ENCODE measurements around the gene GPR135.

The GPR135 gene

DNA sequence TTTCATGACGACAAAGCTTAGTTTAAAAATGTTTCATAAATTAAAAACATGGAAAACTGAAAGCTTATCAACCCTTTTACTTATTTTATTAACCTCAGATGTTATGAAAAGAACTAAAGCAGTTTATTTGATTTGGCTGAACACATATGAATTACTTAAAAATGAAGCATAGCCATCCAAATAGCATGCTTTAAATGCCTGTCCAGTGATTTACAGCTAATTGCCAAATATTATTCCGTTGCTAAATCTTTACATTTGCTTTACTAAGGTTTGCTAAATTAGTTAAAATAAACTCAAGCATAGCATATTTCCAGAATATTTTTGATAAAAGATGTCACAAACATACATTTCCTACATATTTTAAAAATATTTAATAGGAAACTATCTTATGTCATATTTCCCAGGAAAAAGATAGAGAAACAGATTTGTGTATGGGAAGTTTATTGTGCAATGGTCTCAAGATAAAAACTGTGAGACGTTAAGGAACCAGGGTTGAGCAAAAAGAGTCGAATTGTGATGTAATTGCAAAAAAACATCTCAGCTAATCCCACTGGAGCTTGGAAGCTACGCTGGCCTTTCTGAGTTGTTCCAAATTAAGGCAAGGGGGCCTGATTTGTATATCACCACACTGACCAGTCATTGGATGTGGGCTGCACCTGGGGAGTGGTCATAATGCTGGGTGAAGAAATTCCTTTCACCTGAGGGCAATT, 25.8 kb downstream of the GPR135 start:
- Histone ChIP-seq H3K9ac (ENCODE audit: low read length in 2 of 2) (no peak overlapping the region), H3K4me1 (ENCODE audit: control insufficient read depth, insufficient read depth, low read length) (peaks cover 2% of the 10 kb centered on the region), H3K4me3 (ENCODE audit: low read length in 2 of 2) (no peak overlapping the region), H3K27ac (ENCODE audit: low read length) (no peak overlapping the region), H3K36me3 (ENCODE audit: control insufficient read depth in 2 of 2, insufficient read depth in 2 of 2, low read length in 2 of 2) (no peaks in the 10 kb centered on the region), H3K27me3 (ENCODE audit: control insufficient read depth in 1 of 2, insufficient read depth in 2 of 2, low read length in 2 of 2) (no peaks in the 10 kb centered on the region), H3K9me3 (ENCODE audit: control insufficient read depth in 2 of 2, low read length in 2 of 2) (no peaks in the 10 kb centered on the region)

DNA sequence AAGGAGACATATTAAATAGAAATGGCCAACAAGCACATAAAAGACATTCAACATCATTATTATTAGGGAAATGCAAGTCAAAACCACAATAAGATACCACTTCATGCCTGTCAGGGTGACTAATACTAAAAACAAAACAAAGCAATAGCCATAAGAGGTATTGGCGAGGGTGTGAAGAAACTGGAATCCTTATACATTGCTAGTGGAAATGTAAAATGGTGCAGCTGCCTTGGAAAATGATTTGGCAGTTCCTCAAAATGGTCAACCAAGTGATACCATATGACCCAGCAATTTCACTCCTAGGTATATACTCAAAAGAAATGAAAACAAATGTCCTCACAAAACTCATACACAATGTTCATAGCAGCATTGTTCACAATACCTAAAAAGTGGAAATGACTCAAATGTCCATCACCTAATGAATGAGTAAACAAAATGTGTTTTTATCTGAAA, 27.0 kb downstream of the GPR135 start:
- H3K4me3 ChIP-seq (ENCODE audit: low read length in 2 of 2), result no peak overlapping the region
- no peaks in the 10 kb centered on the region for H3K9me3 ChIP-seq (ENCODE audit: control insufficient read depth in 2 of 2, low read length in 2 of 2)
- H3K36me3 ChIP-seq (ENCODE audit: control insufficient read depth in 2 of 2, insufficient read depth in 2 of 2, low read length in 2 of 2), result no peaks in the 10 kb centered on the region
- H3K4me1 ChIP-seq (ENCODE audit: control insufficient read depth, insufficient read depth, low read length), result no peaks in the 10 kb centered on the region
- H3K9ac ChIP-seq (ENCODE audit: low read length in 2 of 2), result no peak overlapping the region
- H3K27ac ChIP-seq (ENCODE audit: low read length), result no peak overlapping the region
- no peaks in the 10 kb centered on the region for H3K27me3 ChIP-seq (ENCODE audit: control insufficient read depth in 1 of 2, insufficient read depth in 2 of 2, low read length in 2 of 2)

DNA sequence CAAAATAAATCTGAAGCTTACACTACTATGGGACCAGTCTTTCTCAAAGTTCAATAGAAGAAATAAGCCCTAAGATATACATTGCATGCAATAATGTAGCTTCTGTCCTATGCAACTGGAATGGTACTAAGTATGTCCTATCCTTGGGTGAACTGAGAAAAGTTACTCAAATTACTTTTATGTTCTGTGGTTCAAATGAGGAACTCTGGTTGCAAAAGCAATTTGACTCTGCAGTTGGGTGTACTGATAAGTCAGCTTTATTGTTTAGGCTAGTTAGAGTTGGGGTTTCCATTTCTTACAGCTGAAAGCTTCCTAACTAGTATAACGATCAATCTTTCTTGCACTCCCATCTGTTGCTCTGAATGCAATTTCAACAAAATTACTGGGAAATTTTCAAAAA, 29.2 kb downstream of the GPR135 start:
- H3K9me3 ChIP-seq (ENCODE audit: control insufficient read depth in 2 of 2, low read length in 2 of 2), result no peaks in the 10 kb centered on the region
- H3K4me1 ChIP-seq (ENCODE audit: control insufficient read depth, insufficient read depth, low read length), result no peaks in the 10 kb centered on the region
- no peak overlapping the region for H3K9ac ChIP-seq (ENCODE audit: low read length in 2 of 2)
- H3K36me3 ChIP-seq (ENCODE audit: control insufficient read depth in 2 of 2, insufficient read depth in 2 of 2, low read length in 2 of 2), result no peaks in the 10 kb centered on the region
- no peak overlapping the region for H3K4me3 ChIP-seq (ENCODE audit: low read length in 2 of 2)
- H3K27me3 ChIP-seq (ENCODE audit: control insufficient read depth in 1 of 2, insufficient read depth in 2 of 2, low read length in 2 of 2), result no peaks in the 10 kb centered on the region
- no peak overlapping the region for H3K27ac ChIP-seq (ENCODE audit: low read length)

DNA sequence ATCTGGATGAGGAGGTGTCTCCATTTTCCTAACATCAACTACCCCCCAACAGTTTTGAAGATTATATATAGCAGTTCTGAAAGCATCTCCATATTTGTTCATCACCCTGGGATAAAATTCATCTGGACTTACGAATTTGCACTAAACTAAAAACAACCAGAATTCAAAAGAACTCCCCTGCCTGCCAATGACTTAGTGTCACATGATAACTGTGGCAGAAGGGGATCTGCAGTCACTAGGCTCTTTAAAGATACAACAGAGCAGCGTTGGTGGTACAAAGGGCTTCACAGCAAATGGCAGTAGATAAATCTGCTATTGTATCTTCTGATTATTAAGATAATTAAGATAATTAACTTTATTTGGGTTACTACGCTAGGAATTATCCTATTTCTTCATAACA, 30.1 kb downstream of the GPR135 start:
- Histone ChIP-seq H3K4me1 (ENCODE audit: control insufficient read depth, insufficient read depth, low read length) (peaks cover 1% of the 10 kb centered on the region), H3K9me3 (ENCODE audit: control insufficient read depth in 2 of 2, low read length in 2 of 2) (no peaks in the 10 kb centered on the region), H3K36me3 (ENCODE audit: control insufficient read depth in 2 of 2, insufficient read depth in 2 of 2, low read length in 2 of 2) (no peaks in the 10 kb centered on the region), H3K4me3 (ENCODE audit: low read length in 2 of 2) (no peak overlapping the region), H3K9ac (ENCODE audit: low read length in 2 of 2) (no peak overlapping the region), H3K27ac (ENCODE audit: low read length) (no peak overlapping the region), H3K27me3 (ENCODE audit: control insufficient read depth in 1 of 2, insufficient read depth in 2 of 2, low read length in 2 of 2) (no peaks in the 10 kb centered on the region)

DNA sequence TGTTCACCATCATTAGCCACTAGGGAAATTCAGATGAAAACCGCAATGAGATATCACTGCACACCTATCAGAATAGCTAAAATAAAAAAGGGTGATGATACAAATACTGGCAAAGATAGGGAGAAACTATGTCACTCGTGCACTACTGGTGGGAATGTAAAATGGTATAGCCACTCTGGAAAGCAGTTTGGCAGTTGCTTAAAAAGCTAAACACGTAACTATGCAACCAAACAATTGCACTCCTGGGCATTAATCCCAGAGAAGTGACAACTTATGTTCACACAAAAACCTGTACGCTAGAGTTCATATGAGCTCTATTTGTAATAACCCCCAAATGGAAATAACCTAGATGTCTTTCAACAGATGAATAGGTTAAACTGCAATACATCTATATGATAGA, 35.4 kb downstream of the GPR135 start:
- H3K27me3 ChIP-seq (ENCODE audit: control insufficient read depth in 1 of 2, insufficient read depth in 2 of 2, low read length in 2 of 2), result no peaks in the 10 kb centered on the region

DNA sequence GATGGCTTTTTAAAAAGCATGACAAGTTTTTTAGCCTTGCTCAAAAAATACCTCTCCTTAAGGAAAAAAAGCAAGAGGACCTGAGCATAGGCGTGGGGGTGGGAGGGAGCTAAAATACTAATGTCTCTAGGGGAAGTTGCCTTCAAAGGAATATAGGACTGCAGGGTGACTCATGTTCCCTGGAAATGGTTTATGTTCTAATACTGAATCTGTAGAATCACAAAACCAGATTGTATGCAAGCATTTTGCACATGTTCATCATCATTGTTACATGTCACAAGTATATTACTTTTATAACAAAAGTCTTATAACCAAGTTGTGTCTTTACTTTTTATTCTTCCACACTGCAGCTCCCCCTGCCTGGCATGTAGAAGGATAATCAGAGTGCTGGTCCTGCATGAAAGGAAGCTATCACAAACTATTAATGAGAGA, 36.6 kb downstream of the GPR135 start:
- peaks cover 32% of the 10 kb centered on the region for H3K4me1 ChIP-seq (ENCODE audit: control insufficient read depth, insufficient read depth, low read length)
- no peaks in the 10 kb centered on the region for H3K36me3 ChIP-seq (ENCODE audit: control insufficient read depth in 2 of 2, insufficient read depth in 2 of 2, low read length in 2 of 2)
- H3K27ac ChIP-seq (ENCODE audit: low read length), result peak overlapping the region; percentile 86
- H3K4me3 ChIP-seq (ENCODE audit: low read length in 2 of 2), result no peak overlapping the region
- no peaks in the 10 kb centered on the region for H3K9me3 ChIP-seq (ENCODE audit: control insufficient read depth in 2 of 2, low read length in 2 of 2)
- H3K27me3 ChIP-seq (ENCODE audit: control insufficient read depth in 1 of 2, insufficient read depth in 2 of 2, low read length in 2 of 2), result no peaks in the 10 kb centered on the region
- H3K9ac ChIP-seq (ENCODE audit: low read length in 2 of 2), result no peak overlapping the region

More for the DNA sequence above, 35.4 kb downstream of the GPR135 start:
- Histone ChIP-seq H3K4me3 (ENCODE audit: low read length in 2 of 2) (no peak overlapping the region), H3K9ac (ENCODE audit: low read length in 2 of 2) (no peak overlapping the region), H3K9me3 (ENCODE audit: control insufficient read depth in 2 of 2, low read length in 2 of 2) (no peaks in the 10 kb centered on the region), H3K4me1 (ENCODE audit: control insufficient read depth, insufficient read depth, low read length) (peaks cover 32% of the 10 kb centered on the region), H3K36me3 (ENCODE audit: control insufficient read depth in 2 of 2, insufficient read depth in 2 of 2, low read length in 2 of 2) (no peaks in the 10 kb centered on the region), H3K27ac (ENCODE audit: low read length) (peak overlapping the region; percentile 37)

DNA sequence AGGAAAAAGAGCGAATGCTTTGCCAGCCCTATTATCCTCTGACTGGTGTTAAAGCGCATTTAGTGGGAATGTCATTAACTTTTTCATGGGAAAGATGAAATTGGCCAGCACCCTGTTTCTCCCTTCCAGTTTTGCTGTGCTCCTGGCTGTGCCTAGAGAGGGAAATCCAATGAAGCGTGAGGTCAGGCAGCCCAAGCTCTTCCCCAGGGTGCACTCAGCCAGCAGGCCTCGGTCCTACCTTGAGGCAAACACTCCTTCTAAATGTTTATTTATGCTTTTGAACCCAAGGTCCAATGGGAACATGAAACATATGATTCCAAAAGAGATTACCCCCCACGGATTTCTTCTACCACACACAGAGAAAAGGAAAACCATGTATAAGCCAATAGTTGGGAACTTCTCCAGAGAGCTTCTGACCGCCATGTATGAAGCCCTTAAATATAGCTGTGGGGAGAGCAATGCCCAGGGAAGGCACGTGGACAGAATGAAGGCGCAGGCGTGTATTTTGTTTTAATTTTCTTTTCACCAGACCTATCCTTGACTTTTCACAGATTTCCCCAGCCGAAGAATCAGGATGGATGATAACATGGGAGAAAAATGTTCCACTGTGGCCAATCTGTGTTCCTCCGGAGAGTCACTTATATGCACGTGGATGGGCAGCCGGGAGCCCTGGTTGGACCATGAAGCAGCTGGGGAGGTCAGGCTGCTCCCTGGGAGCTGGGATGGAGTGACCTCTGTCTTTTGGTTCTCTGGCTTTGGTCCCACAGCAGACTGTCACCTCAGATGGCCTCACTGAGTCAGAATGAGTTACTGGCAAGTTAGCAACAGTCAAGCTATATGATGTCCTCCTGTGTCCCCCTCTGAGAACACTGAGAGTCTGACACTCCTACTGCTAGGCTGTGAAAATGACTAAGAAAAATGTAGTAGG, 37.3 kb downstream of the GPR135 start:
- H3K27me3 ChIP-seq (ENCODE audit: control insufficient read depth in 1 of 2, insufficient read depth in 2 of 2, low read length in 2 of 2), result no peaks in the 10 kb centered on the region
- peak overlapping the region; percentile 86 for H3K27ac ChIP-seq (ENCODE audit: low read length)
- H3K9ac ChIP-seq (ENCODE audit: low read length in 2 of 2), result peak overlapping the region in 1 of 2 donors; percentile 6
- no peaks in the 10 kb centered on the region for H3K36me3 ChIP-seq (ENCODE audit: control insufficient read depth in 2 of 2, insufficient read depth in 2 of 2, low read length in 2 of 2)
- H3K4me3 ChIP-seq (ENCODE audit: low read length in 2 of 2), result peak overlapping the region in 1 of 2 donors; percentile 9
- H3K4me1 ChIP-seq (ENCODE audit: control insufficient read depth, insufficient read depth, low read length), result peaks cover 32% of the 10 kb centered on the region
- H3K9me3 ChIP-seq (ENCODE audit: control insufficient read depth in 2 of 2, low read length in 2 of 2), result no peaks in the 10 kb centered on the region

DNA sequence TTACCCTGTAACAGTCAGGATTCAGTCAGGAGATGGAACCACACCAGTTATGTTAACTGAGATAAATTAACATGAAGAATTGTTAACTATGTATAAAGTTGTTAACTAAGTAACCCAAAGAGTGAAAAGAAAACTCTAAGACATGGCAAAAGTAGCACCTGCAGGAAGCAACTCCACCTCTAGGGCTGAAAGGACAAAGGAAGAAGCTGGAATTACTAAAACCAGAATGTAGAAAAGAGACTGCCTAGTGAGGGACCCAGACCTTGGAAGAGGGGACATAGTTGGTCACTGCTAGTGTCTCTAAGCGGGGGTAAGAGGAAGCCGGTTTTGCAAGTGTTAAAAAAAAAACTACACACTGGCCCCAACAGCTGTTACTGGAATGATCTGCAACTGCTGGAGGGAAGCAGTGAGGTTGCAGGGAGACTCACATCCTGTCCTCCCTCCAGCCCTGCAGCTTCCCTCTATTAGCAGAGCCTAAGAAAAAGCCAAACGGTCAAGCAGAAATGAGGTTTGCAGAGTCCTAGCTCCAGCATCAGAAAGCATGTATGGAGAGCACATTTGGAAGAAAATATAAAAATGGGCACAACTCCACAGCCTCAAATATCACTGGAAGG, 39.8 kb downstream of the GPR135 start:
- no peaks in the 10 kb centered on the region for H3K9me3 ChIP-seq (ENCODE audit: control insufficient read depth in 2 of 2, low read length in 2 of 2)
- no peaks in the 10 kb centered on the region for H3K27me3 ChIP-seq (ENCODE audit: control insufficient read depth in 1 of 2, insufficient read depth in 2 of 2, low read length in 2 of 2)
- H3K4me3 ChIP-seq (ENCODE audit: low read length in 2 of 2), result no peak overlapping the region
- H3K9ac ChIP-seq (ENCODE audit: low read length in 2 of 2), result no peak overlapping the region
- H3K4me1 ChIP-seq (ENCODE audit: control insufficient read depth, insufficient read depth, low read length), result peaks cover 34% of the 10 kb centered on the region
- H3K36me3 ChIP-seq (ENCODE audit: control insufficient read depth in 2 of 2, insufficient read depth in 2 of 2, low read length in 2 of 2), result no peaks in the 10 kb centered on the region
- H3K27ac ChIP-seq (ENCODE audit: low read length), result peak overlapping the region; percentile 11

DNA sequence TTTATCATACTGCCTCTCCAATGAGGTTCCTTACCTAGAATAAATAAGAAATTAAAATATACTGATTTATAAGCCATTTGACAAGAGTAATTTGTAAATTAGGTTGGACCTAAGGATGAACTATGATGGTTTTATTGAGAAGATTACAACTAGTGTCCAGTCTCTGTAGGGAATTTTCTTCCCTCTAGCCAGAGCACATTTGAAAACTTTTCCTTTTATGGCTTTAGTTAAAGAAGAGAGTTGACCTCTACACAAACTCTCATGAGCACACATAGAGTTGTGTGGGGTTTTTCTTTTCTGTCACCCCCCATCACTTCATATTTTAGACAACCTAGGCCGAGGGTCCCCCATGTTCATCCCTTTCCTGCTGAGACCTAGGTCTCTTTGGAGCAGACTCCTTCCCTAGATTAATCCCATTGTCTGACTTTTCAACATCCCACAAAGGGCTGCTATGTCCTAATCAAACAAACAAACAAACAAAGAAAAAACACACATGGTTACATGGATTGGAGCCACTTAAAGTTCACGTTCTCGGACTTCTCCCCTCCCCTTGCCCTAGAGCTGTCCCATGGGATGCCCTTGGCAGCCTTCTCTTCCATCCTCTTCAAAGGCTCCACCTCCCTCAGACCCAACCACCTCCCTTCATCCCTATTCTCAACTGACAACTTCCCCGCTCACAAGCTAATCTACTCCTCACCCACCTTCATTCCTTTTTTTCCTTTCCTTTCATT, 40.7 kb downstream of the GPR135 start:
- Histone ChIP-seq H3K9ac (ENCODE audit: low read length in 2 of 2) (no peak overlapping the region), H3K27me3 (ENCODE audit: control insufficient read depth in 1 of 2, insufficient read depth in 2 of 2, low read length in 2 of 2) (no peaks in the 10 kb centered on the region), H3K4me1 (ENCODE audit: control insufficient read depth, insufficient read depth, low read length) (peaks cover 27% of the 10 kb centered on the region), H3K4me3 (ENCODE audit: low read length in 2 of 2) (no peak overlapping the region), H3K36me3 (ENCODE audit: control insufficient read depth in 2 of 2, insufficient read depth in 2 of 2, low read length in 2 of 2) (no peaks in the 10 kb centered on the region), H3K9me3 (ENCODE audit: control insufficient read depth in 2 of 2, low read length in 2 of 2) (no peaks in the 10 kb centered on the region), H3K27ac (ENCODE audit: low read length) (peak overlapping the region; percentile 11)

Data from stomach smooth muscle (tissue), 2 donors.